Immature natural killer cell (primary cell): Measurements from ENCODE around the gene RGCC. TPM values are rescaled to one million over a fixed set of nuclear protein-coding genes. Genes with fewer than 3 reads are reported as not detected.
"Not testable (repeated sequence)": the region's sequence is repeated elsewhere in the genome, so short reads cannot be mapped to it uniquely, and the experiment has no call there.

Experiments used
- DNase-seq, 3 donors: peaks; one replicate each; pipeline ENCODE4 v3.0.0; 2022; ENCODE audit warnings: mixed read lengths in 1 of 3
- H3K27ac Mint-ChIP-seq, 6 donors: one replicate each; pipeline ENCODE4 v1.8.0; 2020; ENCODE audit warnings: mixed read lengths in 6 of 6, mild to moderate bottlenecking in 5 of 6, inconsistent platforms in 4 of 6, moderate library complexity in 3 of 6
- H3K27me3 Mint-ChIP-seq, 3 donors: one replicate each; pipeline ENCODE4 v1.8.0; 2020 to 2021; ENCODE audit warnings: low read depth in 3 of 3, mild to moderate bottlenecking in 3 of 3, mixed read lengths in 3 of 3, moderate library complexity in 3 of 3, inconsistent platforms in 1 of 3
- H3K36me3 Mint-ChIP-seq, 3 donors: one replicate each; pipeline ENCODE4 v1.8.0; 2020; ENCODE audit warnings: mixed read lengths in 3 of 3, inconsistent platforms in 2 of 3, mild to moderate bottlenecking in 2 of 3
- H3K4me1 Mint-ChIP-seq, 2 donors: one replicate each; pipeline ENCODE4 v1.8.0; 2020; ENCODE audit warnings: inconsistent platforms in 2 of 2, mild to moderate bottlenecking in 2 of 2, mixed read lengths in 2 of 2, moderate library complexity in 1 of 2
- H3K4me3 Mint-ChIP-seq, 5 donors: one replicate each; pipeline ENCODE4 v1.8.0; 2020; ENCODE audit warnings: mild to moderate bottlenecking in 5 of 5, mixed read lengths in 5 of 5, inconsistent platforms in 3 of 5, moderate library complexity in 3 of 5
- H3K9me3 Mint-ChIP-seq, 6 donors: one replicate each; pipeline ENCODE4 v1.8.0; 2020; ENCODE audit warnings: mild to moderate bottlenecking in 6 of 6, mixed read lengths in 6 of 6, inconsistent platforms in 4 of 6, moderate library complexity in 3 of 6
- polyA plus RNA-seq, 3 donors: library from polyadenylated mRNA; unstranded; fragments of 300-500 nt; fragmentation: Illumina TruSeq; gene quantifications; one replicate each; pipeline ENCODE4 v1.2.3, GENCODE V29; 2021

The RGCC gene
- polyA plus RNA-seq, 3 donors from 2014 or later: 4.5 to 8.5 (median 7.7) TPM

- peaks cover 6 to 13% of the 10 kb centered on the region in 2 donors for H3K4me1 Mint-ChIP-seq
- no peak overlapping the region for H3K4me3 Mint-ChIP-seq
- DNase-seq: no peak
- H3K36me3 Mint-ChIP-seq: peaks cover 0 to 11% (median 0%) of the 10 kb centered on the region in 3 donors
- H3K27ac Mint-ChIP-seq: peak overlapping the region in 1 of 6 donors; percentile 43
- peaks cover 0 to 5% (median 0%) of the 10 kb centered on the region in 6 donors for H3K9me3 Mint-ChIP-seq
- peaks cover 0 to 1% (median under 1%) of the 10 kb centered on the region in 3 donors for H3K27me3 Mint-ChIP-seq
Observed at GRCh38 chr13:41500511-41500910, 43.2 kb downstream of the RGCC start.

GRCh38 chr13:41501281-41501680, 43.9 kb downstream of the RGCC start:
- H3K4me3 Mint-ChIP-seq: no peak overlapping the region
- no peak overlapping the region for H3K27ac Mint-ChIP-seq
- no peak for DNase-seq
- peaks cover 0 to 5% (median 0%) of the 10 kb centered on the region in 6 donors for H3K9me3 Mint-ChIP-seq
- peaks cover 0 to 11% (median 0%) of the 10 kb centered on the region in 3 donors for H3K36me3 Mint-ChIP-seq
- H3K4me1 Mint-ChIP-seq: peaks cover 6 to 13% of the 10 kb centered on the region in 2 donors
- peaks cover 0 to 1% (median 0%) of the 10 kb centered on the region in 3 donors for H3K27me3 Mint-ChIP-seq

- Mint-ChIP-seq H3K27ac (no peak overlapping the region), H3K9me3 (peaks cover 0 to 5% (median 0%) of the 10 kb centered on the region in 6 donors), H3K36me3 (peaks cover 0 to 11% (median 0%) of the 10 kb centered on the region in 3 donors), H3K27me3 (peaks cover 0 to 1% (median 0%) of the 10 kb centered on the region in 3 donors), H3K4me1 (peaks cover 6 to 13% of the 10 kb centered on the region in 2 donors), H3K4me3 (no peak overlapping the region)
- DNase-seq: no peak
Observed at GRCh38 chr13:41502031-41502430, 44.7 kb downstream of the RGCC start.

- Mint-ChIP-seq H3K27ac (no peak overlapping the region), H3K4me3 (no peak overlapping the region), H3K36me3 (peaks cover 0 to 11% (median 0%) of the 10 kb centered on the region in 3 donors), H3K9me3 (peaks cover 0 to 5% (median 0%) of the 10 kb centered on the region in 6 donors), H3K27me3 (peaks cover 0 to 1% (median 0%) of the 10 kb centered on the region in 3 donors), H3K4me1 (peaks cover 6 to 13% of the 10 kb centered on the region in 2 donors)
- DNase-seq: no peak
Observed at GRCh38 chr13:41502673-41503072, 45.3 kb downstream of the RGCC start.

- Mint-ChIP-seq H3K27ac (no peak overlapping the region), H3K4me3 (no peak overlapping the region), H3K9me3 (peaks cover 0 to 5% (median 0%) of the 10 kb centered on the region in 6 donors), H3K36me3 (peaks cover 0 to 9% (median 0%) of the 10 kb centered on the region in 3 donors), H3K4me1 (peaks cover 6 to 13% of the 10 kb centered on the region in 2 donors), H3K27me3 (peaks cover 0 to 1% (median 0%) of the 10 kb centered on the region in 3 donors)
- DNase-seq: no peak
Observed at GRCh38 chr13:41503356-41503755, 46.0 kb downstream of the RGCC start.

GRCh38 chr13:41504657-41505056, 47.3 kb downstream of the RGCC start:
- peaks cover 6 to 13% of the 10 kb centered on the region in 2 donors for H3K4me1 Mint-ChIP-seq
- not testable (repeated sequence) for H3K9me3 Mint-ChIP-seq, H3K36me3 Mint-ChIP-seq, H3K27me3 Mint-ChIP-seq, DNase-seq, H3K27ac Mint-ChIP-seq, H3K4me3 Mint-ChIP-seq

- Mint-ChIP-seq H3K36me3 (peaks cover 0 to 7% (median 0%) of the 10 kb centered on the region in 3 donors), H3K4me1 (peaks cover 6 to 13% of the 10 kb centered on the region in 2 donors), H3K9me3 (peaks cover 0 to 5% (median 0%) of the 10 kb centered on the region in 6 donors), H3K27ac (no peak overlapping the region), H3K4me3 (no peak overlapping the region), H3K27me3 (peaks cover 0 to 2% (median 0%) of the 10 kb centered on the region in 3 donors)
- no peak for DNase-seq
Observed at GRCh38 chr13:41505209-41505835, 48.0 kb downstream of the RGCC start.

GRCh38 chr13:41506312-41506711, 49.0 kb downstream of the RGCC start:
- DNase-seq: no peak
- Mint-ChIP-seq H3K4me1 (peaks cover 3 to 8% of the 10 kb centered on the region in 2 donors), H3K27ac (no peak overlapping the region), H3K4me3 (no peak overlapping the region), H3K9me3 (peaks cover 0 to 5% (median 0%) of the 10 kb centered on the region in 6 donors), H3K27me3 (peaks cover 0 to 2% (median 0%) of the 10 kb centered on the region in 3 donors), H3K36me3 (peaks cover 0 to 7% (median 0%) of the 10 kb centered on the region in 3 donors)

- Mint-ChIP-seq H3K36me3 (no peaks in the 10 kb centered on the region), H3K4me1 (peaks cover 0 to 3% of the 10 kb centered on the region in 2 donors), H3K4me3 (no peak overlapping the region), H3K9me3 (peaks cover 0 to 4% (median 0%) of the 10 kb centered on the region in 6 donors), H3K27ac (no peak overlapping the region), H3K27me3 (peaks cover 0 to 2% (median 0%) of the 10 kb centered on the region in 3 donors)
- DNase-seq: no peak
Observed at GRCh38 chr13:41509971-41510370, 52.6 kb downstream of the RGCC start.

GRCh38 chr13:41511827-41512226, 54.5 kb downstream of the RGCC start:
- Mint-ChIP-seq H3K4me3 (no peak overlapping the region), H3K9me3 (no peaks in the 10 kb centered on the region), H3K36me3 (no peaks in the 10 kb centered on the region), H3K27me3 (peaks cover 0 to 2% (median 0%) of the 10 kb centered on the region in 3 donors), H3K27ac (no peak overlapping the region), H3K4me1 (no peaks in the 10 kb centered on the region)
- no peak for DNase-seq

- H3K4me3 Mint-ChIP-seq: no peak overlapping the region
- no peaks in the 10 kb centered on the region for H3K9me3 Mint-ChIP-seq
- no peaks in the 10 kb centered on the region for H3K36me3 Mint-ChIP-seq
- peak; percentile 28 to 36 (median 35) for DNase-seq
- H3K27me3 Mint-ChIP-seq: peaks cover 0 to 2% (median 1%) of the 10 kb centered on the region in 3 donors
- H3K4me1 Mint-ChIP-seq: no peaks in the 10 kb centered on the region
- H3K27ac Mint-ChIP-seq: no peak overlapping the region
Observed at GRCh38 chr13:41512441-41512840, 55.1 kb downstream of the RGCC start.

- no peak for DNase-seq
- H3K4me1 Mint-ChIP-seq: no peaks in the 10 kb centered on the region
- H3K27me3 Mint-ChIP-seq: peaks cover 0 to 3% (median 2%) of the 10 kb centered on the region in 3 donors
- H3K36me3 Mint-ChIP-seq: no peaks in the 10 kb centered on the region
- H3K27ac Mint-ChIP-seq: no peak overlapping the region
- H3K4me3 Mint-ChIP-seq: no peak overlapping the region
- H3K9me3 Mint-ChIP-seq: no peaks in the 10 kb centered on the region
Observed at GRCh38 chr13:41513600-41513999, 56.2 kb downstream of the RGCC start.

- Mint-ChIP-seq H3K9me3 (no peaks in the 10 kb centered on the region), H3K4me3 (no peak overlapping the region), H3K27me3 (peaks cover 0 to 4% (median 0%) of the 10 kb centered on the region in 3 donors), H3K27ac (no peak overlapping the region), H3K4me1 (no peaks in the 10 kb centered on the region), H3K36me3 (no peaks in the 10 kb centered on the region)
- no peak for DNase-seq
Observed at GRCh38 chr13:41514853-41515395, 57.6 kb downstream of the RGCC start.

GRCh38 chr13:41515491-41516139, 58.3 kb downstream of the RGCC start:
- H3K4me1 Mint-ChIP-seq: no peaks in the 10 kb centered on the region
- H3K27ac Mint-ChIP-seq: no peak overlapping the region
- no peak overlapping the region for H3K4me3 Mint-ChIP-seq
- H3K9me3 Mint-ChIP-seq: no peaks in the 10 kb centered on the region
- DNase-seq: no peak
- H3K36me3 Mint-ChIP-seq: no peaks in the 10 kb centered on the region
- H3K27me3 Mint-ChIP-seq: peaks cover 0 to 4% (median 0%) of the 10 kb centered on the region in 3 donors
